Activated T-helper 2 cell treated with anti-CD3 and anti-CD28 coated beads, Interferon-gamma antibody, Interleukin-2, Interleukin-4, amounts not matched to agents 10 μg/mL and 5 μg/mL and 100 μg/mL, durations not matched to agents 14 hours and 24 hours and 36 hours (primary cell): ENCODE measurements around the gene RING1. TPM values are rescaled to one million over a fixed set of nuclear protein-coding genes. Genes with fewer than 3 reads are reported as not detected.
A peak's percentile ranks its signal among the peaks of the same experiment; 100 is the strongest.

ENCODE experiments used
- DNase-seq: peaks from one replicate; pipeline ENCODE4 v3.0.0; 2021; ENCODE audit warnings: low spot score
- H3K27ac Mint-ChIP-seq: one replicate; pipeline ENCODE4 v1.8.0; 2021; ENCODE audit warnings: mixed read lengths
- H3K27me3 Mint-ChIP-seq: one replicate; pipeline ENCODE4 v1.8.0; 2021; ENCODE audit warnings: low read depth, mixed read lengths
- H3K36me3 Mint-ChIP-seq: one replicate; pipeline ENCODE4 v1.8.0; 2021; ENCODE audit warnings: low read depth, mixed read lengths
- H3K4me1 Mint-ChIP-seq: one replicate; pipeline ENCODE4 v1.8.0; 2021; ENCODE audit warnings: low read depth, mixed read lengths
- H3K4me3 Mint-ChIP-seq: one replicate; pipeline ENCODE4 v1.8.0; 2021; ENCODE audit warnings: low read depth, mild to moderate bottlenecking, moderate library complexity, mixed read lengths
- H3K9me3 Mint-ChIP-seq: one replicate; pipeline ENCODE4 v1.8.0; 2021; ENCODE audit warnings: mixed read lengths
- intact Hi-C: fragments of 100-400 bp; cut with micrococcal nuclease; formaldehyde crosslinking; loops from one replicate; pipeline ENCODE4 v1.15.1; 2023
- total RNA-seq: library from RNA; stranded (reverse); gene quantifications from 2 replicates; pipeline ENCODE4 v1.2.3, GENCODE V29; 2022

Gene RING1
- total RNA-seq, result 46.0 and 46.1 TPM in 2 replicates

GRCh38 chr6:33208091-33208967 lies at the start of gene RING1:
RING1 (plus strand) TSS chr6:33208500; CDS start chr6:33208823, 323 bp downstream.
- Mint-ChIP-seq H3K4me3 (peak within 1 kb of the TSS; percentile 88), H3K36me3 (peaks cover 47% of the 10 kb centered on the region), H3K27ac (peak within 1 kb of the TSS; percentile 92), H3K4me1 (peaks cover 48% of the 10 kb centered on the region), H3K27me3 (peaks cover 14% of the 10 kb centered on the region), H3K9me3 (no peaks in the 10 kb centered on the region)
- intact Hi-C loops, result loop anchor here (5.0 to 10.0 kb wide), 2 partner anchors 184 to 364 kb away; partner anchors contain the start of genes KIFC1 and PSMB8
- DNase-seq, result peak; percentile 81

- Mint-ChIP-seq H3K9me3 (no peaks in the 10 kb centered on the region), H3K27ac (no peak overlapping the region), H3K27me3 (peaks cover 3% of the 10 kb centered on the region), H3K4me1 (peaks cover 14% of the 10 kb centered on the region), H3K36me3 (no peaks in the 10 kb centered on the region), H3K4me3 (no peak overlapping the region)
- no peak for DNase-seq
- intact Hi-C loops, result loop anchor here (5.0 kb wide), 1 partner anchor 33 kb away; no protein-coding TSS in a partner anchor
These were observed 48.2 kb upstream of the RING1 start for GRCh38 chr6:33160096-33160495.

GRCh38 chr6:33160728-33161344 lies 47.5 kb upstream of the RING1 start:
- Mint-ChIP-seq H3K36me3 (no peaks in the 10 kb centered on the region), H3K27ac (no peak overlapping the region), H3K9me3 (no peaks in the 10 kb centered on the region), H3K27me3 (peaks cover 3% of the 10 kb centered on the region), H3K4me1 (peaks cover 14% of the 10 kb centered on the region), H3K4me3 (no peak overlapping the region)
- no peak for DNase-seq
- intact Hi-C loops, result loop anchor here (1.0 to 5.0 kb wide), 3 partner anchors 34 to 87 kb away; no protein-coding TSS in a partner anchor

GRCh38 chr6:33161354-33162331 lies 46.7 kb upstream of the RING1 start:
- peaks cover under 1% of the 10 kb centered on the region for H3K27me3 Mint-ChIP-seq
- peak overlapping the region; percentile 80 for H3K27ac Mint-ChIP-seq
- no peaks in the 10 kb centered on the region for H3K9me3 Mint-ChIP-seq
- H3K4me1 Mint-ChIP-seq, result peaks cover 14% of the 10 kb centered on the region
- peak; percentile 77 for DNase-seq
- H3K4me3 Mint-ChIP-seq, result peak overlapping the region; percentile 83
- intact Hi-C loops, result loop anchor here (1.0 to 5.0 kb wide), 3 partner anchors 34 to 87 kb away; no protein-coding TSS in a partner anchor
- H3K36me3 Mint-ChIP-seq, result no peaks in the 10 kb centered on the region

GRCh38 chr6:33163540-33163939 lies 44.8 kb upstream of the RING1 start:
- intact Hi-C loops, result loop anchor here (5.0 kb wide), 1 partner anchor 36 kb away; no protein-coding TSS in a partner anchor
- no peak for DNase-seq
- no peaks in the 10 kb centered on the region for H3K36me3 Mint-ChIP-seq
- H3K4me1 Mint-ChIP-seq, result peaks cover 14% of the 10 kb centered on the region
- no peak overlapping the region for H3K27ac Mint-ChIP-seq
- no peak overlapping the region for H3K4me3 Mint-ChIP-seq
- no peaks in the 10 kb centered on the region for H3K27me3 Mint-ChIP-seq
- H3K9me3 Mint-ChIP-seq, result no peaks in the 10 kb centered on the region

GRCh38 chr6:33164176-33164575 lies 44.1 kb upstream of the RING1 start:
- H3K36me3 Mint-ChIP-seq, result no peaks in the 10 kb centered on the region

GRCh38 chr6:33164665-33165373 lies 43.5 kb upstream of the RING1 start:
- H3K27ac Mint-ChIP-seq, result no peak overlapping the region
- H3K9me3 Mint-ChIP-seq, result no peaks in the 10 kb centered on the region
- no peaks in the 10 kb centered on the region for H3K27me3 Mint-ChIP-seq
- no peak overlapping the region for H3K4me3 Mint-ChIP-seq
- intact Hi-C loops, result loop anchor here (5.0 kb wide), 1 partner anchor 38 kb away; no protein-coding TSS in a partner anchor
- no peaks in the 10 kb centered on the region for H3K36me3 Mint-ChIP-seq
- DNase-seq, result no peak
- peaks cover 14% of the 10 kb centered on the region for H3K4me1 Mint-ChIP-seq

More at GRCh38 chr6:33164176-33164575, 44.1 kb upstream of the RING1 start:
- Mint-ChIP-seq H3K27ac (no peak overlapping the region), H3K4me1 (peaks cover 14% of the 10 kb centered on the region), H3K9me3 (no peaks in the 10 kb centered on the region), H3K4me3 (no peak overlapping the region), H3K27me3 (no peaks in the 10 kb centered on the region)
- intact Hi-C loops, result loop anchor here (5.0 kb wide), 1 partner anchor 37 kb away; no protein-coding TSS in a partner anchor
- DNase-seq, result no peak

GRCh38 chr6:33165581-33166258 lies 42.6 kb upstream of the RING1 start:
- no peak for DNase-seq
- H3K4me3 Mint-ChIP-seq, result no peak overlapping the region
- intact Hi-C loops, result no loop called here
- H3K4me1 Mint-ChIP-seq, result peaks cover 14% of the 10 kb centered on the region
- no peaks in the 10 kb centered on the region for H3K9me3 Mint-ChIP-seq
- no peaks in the 10 kb centered on the region for H3K36me3 Mint-ChIP-seq
- no peaks in the 10 kb centered on the region for H3K27me3 Mint-ChIP-seq
- no peak overlapping the region for H3K27ac Mint-ChIP-seq

- no peaks in the 10 kb centered on the region for H3K27me3 Mint-ChIP-seq
- intact Hi-C loops, result no loop called here
- H3K27ac Mint-ChIP-seq, result no peak overlapping the region
- no peak overlapping the region for H3K4me3 Mint-ChIP-seq
- H3K4me1 Mint-ChIP-seq, result peaks cover 8% of the 10 kb centered on the region
- DNase-seq, result no peak
- no peaks in the 10 kb centered on the region for H3K9me3 Mint-ChIP-seq
- H3K36me3 Mint-ChIP-seq, result no peaks in the 10 kb centered on the region
These were observed 41.9 kb upstream of the RING1 start for GRCh38 chr6:33166363-33166762.

- Mint-ChIP-seq H3K27ac (no peak overlapping the region), H3K4me3 (no peak overlapping the region), H3K4me1 (peaks cover 3% of the 10 kb centered on the region), H3K9me3 (no peaks in the 10 kb centered on the region), H3K36me3 (no peaks in the 10 kb centered on the region), H3K27me3 (no peaks in the 10 kb centered on the region)
- intact Hi-C loops, result no loop called here
- DNase-seq, result no peak
These were observed 41.5 kb upstream of the RING1 start for GRCh38 chr6:33166811-33167210.
